HPDE6-E6E7 (cell line): ENCODE results near the gene EPM2A.

Experiments
- DNase-seq: peaks from one replicate; pipeline ENCODE4 v3.0.0; 2011; ENCODE audit warnings: missing footprints; ENCODE audit errors: extremely low spot score

EPM2A gene

GRCh38 chr6:145602726-145603326 lies 132.5 kb downstream of the EPM2A start:
- DNase-seq, result no peak

DNA sequence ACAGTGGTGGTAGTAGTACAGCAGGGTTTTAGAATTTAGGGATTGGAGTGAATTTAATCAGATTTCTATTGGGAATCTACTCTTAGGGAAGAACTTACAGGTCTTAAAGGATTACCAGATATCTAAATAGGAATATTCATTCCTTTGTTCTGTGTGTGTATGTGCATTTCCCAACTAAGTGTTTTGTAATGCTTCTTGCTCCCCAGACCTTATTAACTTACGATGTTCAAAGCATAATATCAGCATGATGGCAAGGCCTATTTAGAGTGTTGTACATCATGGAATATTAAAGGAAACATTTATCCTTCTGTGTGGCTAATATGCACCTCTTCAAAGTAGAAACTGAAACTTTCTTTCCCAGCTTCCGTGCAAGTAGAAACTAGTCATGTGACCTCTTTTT lies 133.9 kb downstream of the EPM2A start:
- no peak for DNase-seq

DNA sequence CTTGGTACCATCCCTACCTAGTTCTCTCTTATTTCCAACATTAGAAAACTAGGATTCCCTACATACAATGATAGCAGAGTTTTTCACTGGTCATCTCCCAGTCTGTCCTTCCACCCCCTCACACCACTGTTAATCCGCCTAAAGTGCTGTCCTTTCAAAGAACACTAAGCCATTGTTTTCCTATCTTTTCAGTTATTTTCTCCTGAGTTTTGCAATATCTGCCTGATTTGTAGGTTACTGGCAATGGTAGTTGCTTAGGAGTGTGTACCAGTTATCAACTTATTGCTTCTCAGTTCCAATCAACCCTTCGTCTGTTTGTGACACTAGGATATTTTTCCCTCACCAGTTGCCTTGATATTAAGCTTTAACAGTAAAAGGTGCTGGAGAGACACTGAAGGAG lies 135.0 kb downstream of the EPM2A start:
- no peak for DNase-seq

GRCh38 chr6:145588981-145589380 lies 146.3 kb downstream of the EPM2A start:
- DNase-seq, result no peak

DNA sequence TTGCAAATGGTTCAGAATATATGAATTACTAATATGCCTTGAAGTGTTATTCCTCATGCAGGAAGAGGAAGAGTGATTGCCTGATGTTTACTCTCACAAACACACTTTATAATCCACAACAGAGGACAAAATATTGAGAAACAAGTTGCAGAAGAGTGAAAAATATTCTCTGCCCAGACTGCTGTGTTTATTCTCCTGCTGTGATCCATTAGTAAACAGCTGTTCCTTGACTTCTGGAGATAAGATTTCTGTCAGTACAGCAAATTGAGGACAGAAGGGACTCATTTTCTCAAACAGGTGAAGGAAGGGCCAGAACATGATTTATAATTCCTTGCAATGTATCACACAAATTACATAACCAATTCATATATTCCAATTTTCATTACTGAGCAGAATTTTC lies 148.0 kb downstream of the EPM2A start:
- no peak for DNase-seq

GRCh38 chr6:145583753-145584152 lies 151.6 kb downstream of the EPM2A start:
- no peak for DNase-seq
